ENCODE results near the gene P2RX5. TPM values are rescaled to one million over a fixed set of nuclear protein-coding genes. Genes with fewer than 3 reads are reported as not detected.

The P2RX5 gene
- total and polyA plus RNA-seq, 8 donors = 1.1 to 37.5 (median 5.9) TPM; not detected in 2

- DNase-seq = no peak
- peak overlapping the region in 1 of 5 donors; percentile 16 for H3K27ac ChIP-seq
- TF ChIP-seq POLR2A (IDR thresholded peaks at IDR 0.05) (no peak), POLR2AphosphoS5 (IDR thresholded peaks at IDR 0.05) (no peak), EP300 (IDR thresholded peaks at IDR 0.05) (no peak), CTCF (IDR thresholded peaks at IDR 0.05) (no peak)
- H3K4me3 ChIP-seq = peak overlapping the region; percentile 44 to 69 (median 50)
- no peaks in the 10 kb centered on the region for H3K36me3 ChIP-seq
- H3K4me1 ChIP-seq = peaks cover 16 to 27% (median 23%) of the 10 kb centered on the region in 4 donors
- H3K27me3 ChIP-seq = peaks cover 0 to 83% (median 32%) of the 10 kb centered on the region in 3 donors
- WGBS, 5 donors = 9 to 35% (median 12%) methylated on average over 8 to 17 of the region's 17 CpGs
- intact Hi-C loops (cut with DNase I; ENCODE audit: low total_unique reads) = no loop called here
- H3K9me3 ChIP-seq = peaks cover 0 to 13% (median 10%) of the 10 kb centered on the region in 4 donors
Measured at GRCh38 chr17:3695129-3695722, 729 bp downstream of the P2RX5 start.

GRCh38 chr17:3693829-3694231 lies 2.1 kb downstream of the P2RX5 start:
- peaks cover 16 to 27% (median 23%) of the 10 kb centered on the region in 4 donors for H3K4me1 ChIP-seq
- peaks cover 0 to 95% (median 32%) of the 10 kb centered on the region in 3 donors for H3K27me3 ChIP-seq
- DNase-seq = no peak
- intact Hi-C loops (cut with DNase I; ENCODE audit: low total_unique reads) = no loop called here
- no peak overlapping the region for H3K27ac ChIP-seq
- 57 to 76% (median 68%) methylated on average over 9 of the region's 9 CpGs for WGBS, 5 donors
- peaks cover 0 to 3% (median 0%) of the 10 kb centered on the region in 4 donors for H3K36me3 ChIP-seq
- H3K4me3 ChIP-seq = no peak overlapping the region
- H3K9me3 ChIP-seq = peaks cover 0 to 13% (median 10%) of the 10 kb centered on the region in 4 donors
- TF ChIP-seq POLR2AphosphoS5 (IDR thresholded peaks at IDR 0.05) (no peak), CTCF (IDR thresholded peaks at IDR 0.05) (no peak), EP300 (IDR thresholded peaks at IDR 0.05) (no peak), POLR2A (IDR thresholded peaks at IDR 0.05) (no peak)

DNA sequence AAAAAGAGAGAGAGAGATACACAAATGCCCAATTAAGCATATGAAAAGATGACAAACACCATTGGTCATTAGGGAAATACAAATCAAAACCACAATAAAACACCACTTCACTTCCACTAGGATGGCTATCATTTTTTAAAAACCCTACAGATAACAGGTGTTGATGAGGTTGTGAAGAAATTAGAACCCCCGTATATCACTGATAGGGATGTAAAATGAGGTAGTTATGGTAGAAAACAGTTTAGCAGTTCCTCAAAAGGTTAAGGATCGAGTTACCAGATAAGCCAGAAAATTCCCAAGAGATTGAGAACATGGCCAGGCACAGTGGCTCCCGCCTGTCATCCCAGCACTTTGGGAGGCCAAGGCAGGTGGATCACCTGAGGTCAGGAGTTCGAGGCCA lies 2.8 kb downstream of the P2RX5 start:
- Histone ChIP-seq H3K27me3 (peaks cover 0 to 90% (median 32%) of the 10 kb centered on the region in 3 donors), H3K4me3 (no peak overlapping the region), H3K4me1 (peaks cover 16 to 27% (median 23%) of the 10 kb centered on the region in 4 donors), H3K36me3 (peaks cover 0 to 3% (median 0%) of the 10 kb centered on the region in 4 donors), H3K9me3 (peaks cover 0 to 8% (median 6%) of the 10 kb centered on the region in 4 donors), H3K27ac (no peak overlapping the region)
- intact Hi-C loops (cut with DNase I; ENCODE audit: low total_unique reads) = no loop called here
- DNase-seq = no peak
- WGBS, 5 donors = 42 to 61% (median 50%) methylated on average over 4 of the region's 4 CpGs
- no peak for TF ChIP-seq CTCF (IDR thresholded peaks at IDR 0.05)
- no peak for TF ChIP-seq POLR2A (IDR thresholded peaks at IDR 0.05)
- TF ChIP-seq EP300 (IDR thresholded peaks at IDR 0.05) = no peak
- TF ChIP-seq POLR2AphosphoS5 (IDR thresholded peaks at IDR 0.05) = no peak

DNA sequence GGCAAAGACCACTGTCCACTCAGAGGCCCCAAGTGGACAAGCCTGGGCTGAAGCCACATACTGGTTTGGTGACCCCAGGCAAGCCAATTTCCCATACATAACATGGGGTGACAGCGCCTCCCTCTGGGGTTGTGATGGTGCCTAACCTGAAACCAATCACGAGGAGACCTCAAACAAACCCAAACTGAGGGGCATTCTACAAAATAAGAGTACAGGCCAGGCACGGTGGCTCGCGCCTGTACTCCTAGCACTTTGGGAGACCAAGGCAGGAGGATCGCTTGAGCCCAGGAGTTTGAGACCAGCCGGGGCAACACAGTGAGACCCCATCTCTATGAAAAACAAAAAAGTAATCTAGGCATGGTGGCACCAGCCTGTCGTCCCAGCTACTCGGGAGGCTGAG lies 3.6 kb downstream of the P2RX5 start:
- Histone ChIP-seq H3K9me3 (peaks cover 0 to under 1% (median under 1%) of the 10 kb centered on the region in 4 donors), H3K27me3 (peaks cover 0 to 84% (median 29%) of the 10 kb centered on the region in 3 donors), H3K27ac (no peak overlapping the region), H3K4me1 (peaks cover 16 to 29% (median 24%) of the 10 kb centered on the region in 4 donors), H3K4me3 (no peak overlapping the region), H3K36me3 (peaks cover 0 to 3% (median 0%) of the 10 kb centered on the region in 4 donors)
- no peak for DNase-seq
- WGBS, 5 donors = 82 to 87% (median 85%) methylated on average over 9 of the region's 9 CpGs
- intact Hi-C loops (cut with DNase I; ENCODE audit: low total_unique reads) = no loop called here
- TF ChIP-seq EP300 (IDR thresholded peaks at IDR 0.05) (no peak), POLR2AphosphoS5 (IDR thresholded peaks at IDR 0.05) (no peak), CTCF (IDR thresholded peaks at IDR 0.05) (no peak), POLR2A (IDR thresholded peaks at IDR 0.05) (no peak)
